ENCODE data around the gene HOTAIR.
A peak's percentile ranks its signal among the peaks of the same experiment; 100 is the strongest.

The HOTAIR gene

GRCh38 chr12:53942467-53942997 lies 32.2 kb downstream of the HOTAIR start:
- intact Hi-C loops (cut with DNase I; ENCODE audit: low total_unique reads) = no loop called here
- no peak for DNase-seq
- H3K27me3 ChIP-seq = peaks cover 0 to 77% of the 10 kb centered on the region in 2 donors
- TF ChIP-seq CTCF (IDR thresholded peaks at IDR 0.05) = no peak
- no peak overlapping the region for H3K27ac ChIP-seq
- no peaks in the 10 kb centered on the region for H3K36me3 ChIP-seq
- H3K4me3 ChIP-seq = no peak overlapping the region
- no peaks in the 10 kb centered on the region for H3K9me3 ChIP-seq
- H3K4me1 ChIP-seq = peaks cover 0 to 31% (median 15%) of the 10 kb centered on the region in 4 donors

- DNase-seq = no peak
- Histone ChIP-seq H3K4me1 (peaks cover 0 to 32% (median 15%) of the 10 kb centered on the region in 4 donors), H3K27ac (no peak overlapping the region), H3K9me3 (no peaks in the 10 kb centered on the region), H3K27me3 (peaks cover 6 to 85% of the 10 kb centered on the region in 2 donors), H3K4me3 (no peak overlapping the region), H3K36me3 (no peaks in the 10 kb centered on the region)
- TF ChIP-seq CTCF (IDR thresholded peaks at IDR 0.05) = no peak
- intact Hi-C loops (cut with DNase I; ENCODE audit: low total_unique reads) = no loop called here
These were observed 33.0 kb downstream of the HOTAIR start for GRCh38 chr12:53941750-53942149.

GRCh38 chr12:53941187-53941586 lies 33.6 kb downstream of the HOTAIR start:
- no peak for DNase-seq
- no peaks in the 10 kb centered on the region for H3K9me3 ChIP-seq
- H3K4me1 ChIP-seq = peaks cover 0 to 32% (median 15%) of the 10 kb centered on the region in 4 donors
- H3K36me3 ChIP-seq = no peaks in the 10 kb centered on the region
- H3K27me3 ChIP-seq = peaks cover 9 to 90% of the 10 kb centered on the region in 2 donors
- no peak overlapping the region for H3K4me3 ChIP-seq
- H3K27ac ChIP-seq = no peak overlapping the region
- intact Hi-C loops (cut with DNase I; ENCODE audit: low total_unique reads) = no loop called here
- TF ChIP-seq CTCF (IDR thresholded peaks at IDR 0.05) = no peak

- H3K27me3 ChIP-seq = peaks cover 9 to 90% of the 10 kb centered on the region in 2 donors
- no peak for TF ChIP-seq CTCF (IDR thresholded peaks at IDR 0.05)
These were observed 34.2 kb downstream of the HOTAIR start for GRCh38 chr12:53940443-53941014.

DNA sequence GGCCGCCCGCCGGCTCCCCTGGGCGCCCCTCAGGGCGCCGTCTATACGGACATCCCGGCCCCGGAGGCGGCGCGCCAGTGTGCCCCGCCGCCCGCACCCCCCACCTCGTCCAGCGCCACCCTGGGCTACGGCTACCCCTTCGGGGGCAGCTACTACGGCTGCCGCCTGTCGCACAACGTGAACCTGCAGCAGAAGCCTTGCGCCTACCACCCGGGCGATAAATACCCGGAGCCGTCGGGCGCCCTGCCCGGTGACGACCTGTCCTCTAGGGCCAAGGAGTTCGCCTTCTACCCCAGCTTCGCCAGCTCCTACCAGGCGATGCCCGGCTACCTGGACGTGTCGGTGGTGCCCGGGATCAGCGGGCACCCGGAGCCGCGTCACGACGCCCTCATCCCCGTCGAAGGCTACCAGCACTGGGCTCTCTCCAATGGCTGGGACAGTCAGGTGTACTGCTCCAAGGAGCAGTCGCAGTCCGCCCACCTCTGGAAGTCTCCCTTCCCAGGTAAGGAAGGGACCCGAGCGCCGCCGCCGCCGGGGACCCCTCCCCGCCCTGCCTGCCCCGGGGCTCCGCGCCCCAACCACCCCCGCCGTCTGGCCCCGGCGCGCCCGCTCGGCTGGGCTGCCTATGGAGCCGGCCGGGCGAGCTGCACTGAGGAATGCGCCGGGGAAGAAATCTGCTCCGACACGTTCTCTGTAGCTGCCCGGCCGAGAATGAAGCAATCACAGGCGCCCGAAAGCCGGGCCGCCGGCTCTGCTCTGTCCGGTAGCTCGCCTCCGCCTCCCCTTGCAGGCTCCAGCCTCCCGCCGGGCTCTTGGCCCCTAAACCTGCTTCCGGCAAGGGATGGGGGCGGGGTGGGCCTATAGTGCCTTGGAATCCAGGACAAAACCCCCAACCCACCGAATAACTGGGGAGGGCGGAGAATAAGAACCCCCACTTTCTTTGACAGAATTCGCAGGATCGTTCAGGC lies 35.3 kb downstream of the HOTAIR start:
- peaks cover 0 to 32% (median 15%) of the 10 kb centered on the region in 4 donors for H3K4me1 ChIP-seq
- H3K4me3 ChIP-seq = peak overlapping the region; percentile 47 to 61
- no peaks in the 10 kb centered on the region for H3K36me3 ChIP-seq
- intact Hi-C loops (cut with DNase I; ENCODE audit: low total_unique reads) = no loop called here
- H3K9me3 ChIP-seq = no peaks in the 10 kb centered on the region
- TF ChIP-seq CTCF (IDR thresholded peaks at IDR 0.05) = no peak
- H3K27me3 ChIP-seq = peaks cover 9 to 90% of the 10 kb centered on the region in 2 donors
- peak in 1 of 2 donors; percentile 44 for DNase-seq
- peak overlapping the region; percentile 20 to 56 for H3K27ac ChIP-seq

More at GRCh38 chr12:53940443-53941014, 34.2 kb downstream of the HOTAIR start:
- no peak for DNase-seq
- H3K9me3 ChIP-seq = no peaks in the 10 kb centered on the region
- no peak overlapping the region for H3K27ac ChIP-seq
- H3K4me1 ChIP-seq = peaks cover 0 to 32% (median 15%) of the 10 kb centered on the region in 4 donors
- peak overlapping the region in 1 of 2 donors; percentile 61 for H3K4me3 ChIP-seq
- intact Hi-C loops (cut with DNase I; ENCODE audit: low total_unique reads) = no loop called here
- H3K36me3 ChIP-seq = no peaks in the 10 kb centered on the region

Data from tibial artery (tissue), 4 donors.